ENCODE measurements around the gene NTNG1.

- TF ChIP-seq CTCF (IDR thresholded peaks at IDR 0.05) (no peak), POLR2A (IDR thresholded peaks at IDR 0.05) (no peak)
These were observed 221.8 kb downstream of the NTNG1 start for GRCh38 chr1:107362468-107363140.

Measured in ovary (tissue), 3 donors.